GM12873 (cell line): ENCODE data around the gene PGC.

Source experiments
- CTCF ChIP-seq: IDR thresholded peaks from 2 replicates; pipeline ENCODE4 v1.5.1; 2012; ENCODE audit warnings: low read depth, mild to moderate bottlenecking, moderate library complexity, low read length, control low read depth; ENCODE audit not compliant: insufficient read depth; ENCODE audit errors: missing control alignments

PGC gene

GRCh38 chr6:41747256-41748101 lies at the start of gene PGC:
PGC (minus strand) TSS chr6:41747397; CDS start chr6:41747334, 63 bp downstream.
- no peak for TF ChIP-seq CTCF

GRCh38 chr6:41796474-41796873 lies 49.3 kb upstream of the PGC start:
- no peak for TF ChIP-seq CTCF

- no peak for TF ChIP-seq CTCF
Measured at GRCh38 chr6:41791984-41792383, 44.8 kb upstream of the PGC start.

GRCh38 chr6:41791305-41791704 lies 44.1 kb upstream of the PGC start:
- no peak for TF ChIP-seq CTCF

GRCh38 chr6:41790045-41790444 lies 42.8 kb upstream of the PGC start:
- no peak for TF ChIP-seq CTCF

GRCh38 chr6:41789390-41789724 lies 42.2 kb upstream of the PGC start:
- TF ChIP-seq CTCF: no peak

- TF ChIP-seq CTCF: peak; percentile 85
Measured at GRCh38 chr6:41787219-41787917, 40.2 kb upstream of the PGC start, which contains the start of gene TOMM6. TOMM6 (plus strand) TSS chr6:41787694; CDS start chr6:41787698, 4 bp downstream.
